ENCODE results near the gene MRPS33.

GRCh38 chr7:140983802-140984201 is 30.9 kb downstream of the MRPS33 start:
- TF ChIP-seq, protein P1, sequence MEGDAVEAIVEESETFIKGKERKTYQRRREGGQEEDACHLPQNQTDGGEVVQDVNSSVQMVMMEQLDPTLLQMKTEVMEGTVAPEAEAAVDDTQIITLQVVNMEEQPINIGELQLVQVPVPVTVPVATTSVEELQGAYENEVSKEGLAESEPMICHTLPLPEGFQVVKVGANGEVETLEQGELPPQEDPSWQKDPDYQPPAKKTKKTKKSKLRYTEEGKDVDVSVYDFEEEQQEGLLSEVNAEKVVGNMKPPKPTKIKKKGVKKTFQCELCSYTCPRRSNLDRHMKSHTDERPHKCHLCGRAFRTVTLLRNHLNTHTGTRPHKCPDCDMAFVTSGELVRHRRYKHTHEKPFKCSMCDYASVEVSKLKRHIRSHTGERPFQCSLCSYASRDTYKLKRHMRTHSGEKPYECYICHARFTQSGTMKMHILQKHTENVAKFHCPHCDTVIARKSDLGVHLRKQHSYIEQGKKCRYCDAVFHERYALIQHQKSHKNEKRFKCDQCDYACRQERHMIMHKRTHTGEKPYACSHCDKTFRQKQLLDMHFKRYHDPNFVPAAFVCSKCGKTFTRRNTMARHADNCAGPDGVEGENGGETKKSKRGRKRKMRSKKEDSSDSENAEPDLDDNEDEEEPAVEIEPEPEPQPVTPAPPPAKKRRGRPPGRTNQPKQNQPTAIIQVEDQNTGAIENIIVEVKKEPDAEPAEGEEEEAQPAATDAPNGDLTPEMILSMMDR (IDR thresholded peaks at IDR 0.05): no peak
- TF ChIP-seq POLR2A (IDR thresholded peaks at IDR 0.05): no peak

Measured in uterus (tissue), 2 donors.